GM18873 (cell line): ENCODE measurements around the gene GTF3C5.

Experiments
- ATAC-seq: cut with Tn5 transposase; IDR thresholded peaks from one replicate; pipeline ENCODE4 v1.9.1; 2021; ENCODE audit warnings: mild to moderate bottlenecking, moderate library complexity, moderate number of reproducible peaks; ENCODE audit not compliant: unreplicated experiment, low FRiP score

The GTF3C5 gene

DNA sequence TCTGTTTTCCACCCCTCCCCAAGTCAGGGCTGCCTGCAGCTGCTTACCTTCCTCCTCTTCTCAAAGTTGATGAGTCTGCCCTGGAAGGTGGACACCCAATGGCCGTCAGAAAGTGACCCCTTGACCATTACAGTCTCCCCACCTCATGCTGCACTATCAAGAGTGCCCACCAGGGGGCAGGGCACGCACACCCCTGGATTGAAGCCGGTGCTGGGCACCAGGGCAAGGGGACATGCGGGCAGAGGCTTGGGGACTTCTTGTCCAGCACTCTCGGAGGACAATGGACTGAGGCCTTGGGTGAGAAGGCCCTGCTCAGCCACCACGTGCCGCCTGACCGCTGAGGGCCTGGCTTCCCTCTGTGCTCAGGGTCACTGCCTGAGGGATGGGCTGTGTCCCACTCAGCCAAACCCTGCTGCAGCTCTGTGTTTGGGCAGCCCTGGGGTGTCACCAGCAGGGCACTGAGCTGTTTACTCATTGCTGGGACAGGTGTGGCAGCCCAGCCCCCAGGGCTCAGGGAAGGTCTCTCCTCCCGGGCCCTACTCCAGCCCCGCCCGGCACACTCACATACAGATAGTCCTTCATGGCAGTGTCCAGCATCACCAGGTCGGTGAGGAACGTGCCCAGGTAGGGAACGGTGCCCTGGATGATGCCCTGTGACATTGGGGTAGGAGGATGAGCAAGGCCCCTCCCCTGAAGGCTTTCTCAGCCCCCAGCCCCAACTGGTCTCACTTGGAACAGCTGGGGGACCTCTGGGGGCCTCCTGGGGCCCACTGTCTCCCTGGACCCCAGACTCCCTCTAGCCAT, 72.6 kb downstream of the GTF3C5 start:
- ATAC-seq, result no peak

- no peak for ATAC-seq
These were observed 73.2 kb downstream of the GTF3C5 start for GRCh38 chr9:133103987-133104505.

GRCh38 chr9:133104718-133105460, 74.1 kb downstream of the GTF3C5 start:
- no peak for ATAC-seq

DNA sequence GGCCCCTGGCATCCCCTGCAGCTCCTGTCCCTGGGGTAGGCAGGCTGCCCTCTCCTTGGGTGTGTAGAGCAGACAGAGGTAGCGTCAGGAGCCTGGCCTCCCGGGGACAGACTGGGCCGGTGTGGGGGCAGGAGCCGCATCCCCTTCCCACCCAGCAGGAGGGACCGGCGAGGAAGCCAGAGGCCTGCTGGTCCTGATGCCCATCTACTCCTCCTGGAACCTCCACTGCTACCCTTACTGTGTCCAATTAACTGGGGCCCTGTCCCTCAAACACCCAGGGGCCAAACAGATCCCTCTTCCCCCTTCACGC, 74.6 kb downstream of the GTF3C5 start:
- no peak for ATAC-seq

GRCh38 chr9:133106511-133107244, 75.9 kb downstream of the GTF3C5 start:
- ATAC-seq, result no peak

GRCh38 chr9:133107245-133107722, 76.5 kb downstream of the GTF3C5 start:
- ATAC-seq, result no peak
